HG03045 (cell line): ENCODE measurements around the gene RAB41.
"Not testable (repeated sequence)": the region's sequence is repeated elsewhere in the genome, so short reads cannot be mapped to it uniquely, and the experiment has no call there.

Experiments
- ATAC-seq: cut with Tn5 transposase; IDR thresholded peaks from one replicate; pipeline ENCODE4 v1.9.1; 2021; ENCODE audit warnings: mild to moderate bottlenecking, moderate library complexity; ENCODE audit not compliant: unreplicated experiment

The RAB41 gene

DNA sequence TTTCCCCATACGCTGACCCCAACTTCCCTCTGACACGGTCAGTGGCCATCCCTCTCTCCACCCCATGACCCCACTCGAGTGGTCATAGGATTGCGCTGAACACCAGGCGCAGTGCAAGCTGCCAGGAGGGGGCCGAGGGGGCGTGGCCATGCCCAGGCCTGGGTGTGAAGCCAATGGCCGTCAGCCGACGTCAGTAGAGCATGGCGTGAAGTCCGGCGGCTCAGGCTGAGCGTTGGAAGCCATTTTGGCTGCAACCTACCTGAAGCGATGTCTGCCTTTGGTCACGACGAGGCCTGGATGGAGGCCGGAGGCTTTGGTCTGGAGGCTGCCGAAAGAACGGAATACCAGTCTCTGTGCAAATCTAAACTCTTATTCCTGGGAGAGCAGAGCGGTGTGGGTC, at the start of gene RAB41:
Gene RAB41 (plus strand): TSS at position 222 of the 400 bp plus-strand sequence. CDS start 46 bp downstream, at position 268.
- ATAC-seq = no peak

GRCh38 chrX:70234355-70234754, 47.6 kb upstream of the RAB41 start, which contains the start of gene AWAT1:
AWAT1 (plus strand) TSS chrX:70234655; CDS start chrX:70234696, 41 bp downstream.
- ATAC-seq = no peak

DNA sequence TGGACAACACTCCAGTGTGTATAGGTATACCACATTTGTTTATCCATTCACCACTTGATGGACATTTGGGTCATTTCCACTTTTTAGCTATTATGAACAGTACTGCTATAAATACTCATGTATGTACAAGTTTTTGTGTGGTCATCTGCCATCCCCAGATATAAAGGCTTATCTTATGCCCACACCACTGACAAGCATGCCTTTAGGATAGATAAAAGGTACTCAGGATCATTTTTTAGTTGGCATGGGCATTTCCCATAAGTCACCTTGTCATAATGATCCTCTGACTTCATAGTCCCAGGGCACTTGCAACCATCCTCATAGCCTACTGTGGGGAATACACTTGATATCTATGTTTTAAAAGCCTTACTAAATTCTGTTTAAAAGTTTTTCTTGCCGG, 41.2 kb upstream of the RAB41 start:
- no peak for ATAC-seq

GRCh38 chrX:70241501-70241900, 40.5 kb upstream of the RAB41 start:
- ATAC-seq = no peak

GRCh38 chrX:70243601-70244000, 38.4 kb upstream of the RAB41 start:
- not testable (repeated sequence) for ATAC-seq

GRCh38 chrX:70244881-70245280, 37.1 kb upstream of the RAB41 start:
- ATAC-seq = no peak

GRCh38 chrX:70247252-70247651, 34.7 kb upstream of the RAB41 start:
- no peak for ATAC-seq

DNA sequence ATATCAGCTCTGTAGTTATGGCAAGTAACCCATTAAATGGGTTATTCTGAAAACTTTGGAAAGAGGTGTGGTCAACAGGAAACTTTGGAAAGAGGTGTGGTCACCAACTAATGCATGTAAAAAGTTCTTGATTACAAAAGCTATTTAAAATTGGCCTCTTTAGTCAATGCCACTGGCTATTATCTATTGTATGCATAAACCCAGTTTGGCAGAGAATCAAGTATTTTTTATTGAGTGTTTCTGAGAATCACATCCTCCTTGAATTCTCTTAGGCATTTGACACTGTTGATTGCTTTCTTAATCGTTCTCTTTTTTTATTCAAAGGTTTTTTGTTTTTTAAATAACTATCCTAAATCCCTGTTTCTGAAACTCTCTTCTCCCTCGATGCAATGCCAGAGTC, 29.5 kb upstream of the RAB41 start:
- ATAC-seq = no peak

DNA sequence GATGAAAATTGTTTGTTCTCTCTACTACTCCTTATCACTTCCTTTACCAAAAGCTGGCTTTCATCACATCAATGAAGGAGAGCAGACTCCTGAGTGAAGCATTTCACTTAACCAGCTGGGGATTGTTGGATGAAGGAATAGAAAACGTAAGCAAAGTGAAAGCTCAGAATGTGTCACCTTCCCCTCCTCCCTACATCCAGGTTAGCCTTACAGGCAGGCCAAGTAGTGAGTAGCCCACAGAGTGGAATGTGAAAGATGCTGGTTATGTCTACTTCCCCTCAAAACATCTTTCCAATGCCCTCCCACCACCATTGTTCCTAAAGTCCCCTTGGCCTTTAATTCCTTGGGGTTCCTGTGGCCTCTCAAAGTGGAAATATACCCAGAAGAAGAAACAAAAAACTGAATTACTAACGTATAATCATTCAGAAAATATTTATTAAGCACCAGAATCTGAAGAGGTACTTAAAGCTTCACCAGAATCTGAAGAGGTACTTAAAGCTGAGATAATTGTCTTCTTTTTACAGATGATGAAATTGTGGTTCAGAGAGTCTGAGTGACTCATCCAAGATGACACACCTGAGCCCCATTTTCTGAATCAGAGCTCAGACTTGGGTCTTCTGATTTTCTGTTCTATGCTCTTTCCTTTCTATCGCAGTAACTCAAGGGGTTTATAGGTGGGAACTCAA, 28.5 kb upstream of the RAB41 start:
- no peak for ATAC-seq

GRCh38 chrX:70254063-70254400, 27.9 kb upstream of the RAB41 start:
- ATAC-seq = no peak

- ATAC-seq = no peak
Measured at GRCh38 chrX:70254909-70255308, 27.1 kb upstream of the RAB41 start.

GRCh38 chrX:70255452-70255851, 26.5 kb upstream of the RAB41 start:
- no peak for ATAC-seq

- no peak for ATAC-seq
Measured at GRCh38 chrX:70257423-70258288, 24.3 kb upstream of the RAB41 start.

DNA sequence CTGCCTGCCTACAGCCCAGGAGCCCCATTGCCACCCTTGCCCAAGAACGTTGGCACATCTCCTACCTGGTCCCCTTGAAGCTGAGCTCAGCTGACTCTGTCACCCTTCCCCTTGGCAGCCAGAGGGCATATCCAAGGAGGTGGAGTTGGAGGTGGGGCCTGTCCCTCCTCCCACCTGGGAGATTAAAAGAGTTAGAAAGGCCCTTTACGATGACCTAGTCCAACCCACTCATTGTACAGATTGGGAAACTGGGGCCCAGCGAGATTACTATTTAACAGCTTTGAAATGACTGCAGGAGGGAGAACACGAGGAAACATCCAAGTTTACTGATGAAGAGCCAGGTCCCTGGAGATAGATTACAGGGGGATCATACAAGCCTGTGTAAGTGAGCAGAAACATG, 21.9 kb upstream of the RAB41 start, which contains the start of gene P2RY4:
Gene P2RY4 (minus strand): TSS at position 101 of the 400 bp plus-strand sequence. CDS start 580 bp downstream, outside the sequence.
- no peak for ATAC-seq

DNA sequence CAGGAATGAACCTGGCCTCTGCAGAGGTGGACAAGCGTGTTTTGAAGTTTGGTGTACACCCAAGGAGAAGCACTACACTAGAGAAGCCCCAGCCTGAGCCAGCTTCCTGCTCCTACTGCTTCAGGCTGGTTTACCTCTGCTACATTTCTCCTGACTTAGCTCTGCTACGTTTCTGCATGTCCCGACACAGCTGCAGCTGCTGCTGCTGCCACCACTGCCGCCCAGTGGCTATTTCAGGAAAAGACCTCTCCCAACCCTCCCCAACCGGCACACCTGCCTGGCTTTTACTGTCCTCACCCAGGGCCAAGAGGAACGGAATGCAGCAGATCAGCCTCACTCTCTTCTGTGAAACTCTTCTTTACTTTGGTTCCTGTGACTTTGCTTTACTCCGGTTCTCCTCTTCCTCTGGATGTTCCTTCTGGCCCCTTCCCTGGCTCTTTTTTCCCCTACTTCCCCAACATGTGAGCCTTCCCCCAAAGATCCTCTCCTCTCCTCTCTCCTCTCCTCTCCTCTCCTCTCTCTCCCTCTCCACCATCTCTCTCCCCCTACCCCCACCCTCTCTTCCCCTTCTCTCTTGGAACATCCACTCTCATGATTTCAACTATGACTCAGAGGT, 18.9 kb upstream of the RAB41 start:
- ATAC-seq = no peak

- ATAC-seq = no peak
Measured at GRCh38 chrX:70264784-70265183, 17.2 kb upstream of the RAB41 start.

DNA sequence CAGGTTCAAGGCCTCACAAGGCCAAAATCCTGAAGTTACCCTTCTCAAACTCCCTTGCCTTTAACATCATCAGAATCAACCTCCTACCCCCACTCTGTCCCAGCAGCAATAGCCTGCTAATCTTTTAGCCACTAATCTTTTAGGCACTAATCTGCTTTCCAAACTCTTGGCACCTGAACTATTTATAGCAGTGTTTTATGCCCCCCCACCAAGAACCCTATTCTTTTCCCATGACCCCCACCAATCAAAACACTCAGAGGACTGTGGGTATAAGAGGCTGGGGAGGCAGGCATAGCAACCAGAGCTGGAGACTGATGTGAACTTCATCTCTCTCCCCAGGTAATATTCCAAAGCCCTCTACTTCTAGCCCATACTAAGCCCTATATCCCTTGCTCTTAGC, 13.9 kb upstream of the RAB41 start, which contains the start of gene ARR3:
Gene ARR3 (plus strand): TSS at position 301 of the 400 bp plus-strand sequence. CDS start 1,052 bp downstream, outside the sequence.
- ATAC-seq = no peak

DNA sequence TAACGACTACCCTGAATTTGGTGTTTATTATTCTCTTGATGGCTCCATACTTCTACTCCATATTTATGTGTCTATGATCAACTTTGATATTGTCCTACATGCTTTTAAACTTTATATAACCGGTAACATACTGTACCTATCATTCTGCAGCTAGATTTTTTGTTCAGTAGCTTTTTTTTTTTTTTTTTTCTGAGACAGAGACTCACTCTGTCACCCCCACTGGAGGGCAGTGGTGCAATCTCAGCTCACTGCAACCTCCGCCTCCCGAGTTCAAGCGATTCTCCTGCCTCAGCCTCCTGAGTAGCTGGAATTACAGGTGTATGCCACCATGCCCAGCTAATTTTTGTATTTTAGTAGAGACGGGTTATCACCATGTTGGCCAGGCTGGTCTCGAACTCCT, 7.9 kb upstream of the RAB41 start:
- not testable (repeated sequence) for ATAC-seq

DNA sequence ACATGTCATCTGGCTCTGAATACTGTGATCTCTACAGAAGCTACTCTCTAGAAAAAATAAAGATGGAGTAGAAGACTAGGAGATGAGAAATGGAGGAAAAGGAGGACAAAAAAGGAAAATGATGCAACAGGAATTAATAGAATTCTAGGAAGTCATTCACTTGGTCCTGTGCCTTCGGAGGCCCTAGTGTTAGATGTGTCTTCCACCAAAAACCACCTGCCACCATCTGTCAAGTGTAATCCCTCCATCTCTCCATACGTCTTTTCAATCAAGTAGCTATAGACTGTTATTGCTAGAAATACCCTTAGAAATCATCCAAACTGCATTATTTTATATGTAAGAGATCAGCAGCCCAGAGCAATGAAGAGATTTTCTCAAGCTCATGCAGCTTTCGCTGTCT, 2.9 kb upstream of the RAB41 start:
- ATAC-seq = no peak

DNA sequence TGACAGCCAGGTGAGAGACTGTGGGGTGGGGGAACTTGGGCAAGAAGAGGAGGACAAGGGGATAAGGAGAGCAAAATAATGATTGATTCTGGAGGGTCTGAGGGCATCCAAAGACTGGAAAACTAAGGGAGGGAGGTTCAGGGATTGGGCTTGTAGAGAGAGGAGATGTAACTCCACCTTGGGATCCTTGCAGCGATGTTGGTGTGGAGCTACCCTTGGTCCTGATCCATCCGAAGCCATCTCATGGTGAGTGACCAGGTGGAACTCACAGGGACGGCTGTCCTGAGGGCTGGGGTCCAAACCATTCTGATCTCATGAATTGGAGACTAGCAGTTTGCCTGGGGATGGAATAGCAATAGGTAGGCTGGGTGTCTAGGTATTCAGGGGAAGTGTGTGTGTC, 1.4 kb upstream of the RAB41 start:
- ATAC-seq = no peak

DNA sequence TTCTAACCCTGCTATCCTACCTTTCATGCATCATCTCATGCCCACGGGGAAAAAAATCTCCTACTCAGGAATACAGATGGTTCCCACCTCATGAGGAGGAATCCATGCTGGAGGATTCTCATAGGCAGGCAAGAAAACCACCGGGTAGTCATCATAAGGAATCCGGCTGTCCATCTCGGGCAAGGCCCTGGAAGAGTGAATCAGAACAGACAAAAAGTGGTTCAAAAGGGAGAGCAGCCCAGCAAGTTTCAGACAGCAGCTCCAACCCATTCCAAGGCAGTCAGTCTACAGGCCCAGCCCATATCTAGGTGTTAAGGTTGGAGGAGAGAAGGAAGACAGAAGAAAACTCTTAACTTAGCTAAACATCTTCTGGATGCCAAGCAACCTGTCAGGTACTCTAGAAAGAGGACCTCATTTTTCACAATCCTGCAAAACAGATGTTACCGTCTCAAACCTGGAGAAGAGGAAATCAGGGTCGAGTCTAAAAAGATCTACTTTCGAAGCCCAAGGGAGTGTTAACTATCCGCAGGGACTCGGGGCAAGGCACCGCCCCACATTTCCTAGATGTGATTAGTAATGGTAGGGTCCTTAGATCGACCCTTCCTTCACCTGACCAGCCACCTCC, 7.3 kb downstream of the RAB41 start:
- no peak for ATAC-seq
